VCaP (cell line): Measurements from ENCODE around the gene POMT2.

Source experiments
- H3K27ac ChIP-seq: fragments of 450-650 bp; 2 replicates; pipeline ENCODE4 v1.5.1; 2017
- CTCF ChIP-seq: fragments of 450-650 bp; conservative IDR thresholded peaks from 2 replicates; pipeline ENCODE4 v1.5.1; 2017; ENCODE audit warnings: mild to moderate bottlenecking, moderate library complexity

Gene POMT2

GRCh38 chr14:77238996-77239395 lies 81.7 kb downstream of the POMT2 start:
- no peak overlapping the region for H3K27ac ChIP-seq
- TF ChIP-seq CTCF = no peak

GRCh38 chr14:77238356-77238755 lies 82.3 kb downstream of the POMT2 start:
- TF ChIP-seq CTCF = no peak
- no peak overlapping the region for H3K27ac ChIP-seq

- no peak for TF ChIP-seq CTCF
- H3K27ac ChIP-seq = no peak overlapping the region
These were observed 83.9 kb downstream of the POMT2 start for GRCh38 chr14:77236814-77237213.

- H3K27ac ChIP-seq = no peak overlapping the region
- TF ChIP-seq CTCF = no peak
These were observed 89.0 kb downstream of the POMT2 start for GRCh38 chr14:77231721-77232120.

GRCh38 chr14:77230914-77231313 lies 89.8 kb downstream of the POMT2 start:
- TF ChIP-seq CTCF = no peak
- no peak overlapping the region for H3K27ac ChIP-seq

GRCh38 chr14:77228056-77228455 lies 92.6 kb downstream of the POMT2 start:
- H3K27ac ChIP-seq = no peak overlapping the region
- no peak for TF ChIP-seq CTCF

GRCh38 chr14:77225892-77226557 lies 94.7 kb downstream of the POMT2 start:
- no peak for TF ChIP-seq CTCF
- no peak overlapping the region for H3K27ac ChIP-seq

GRCh38 chr14:77225254-77225653 lies 95.4 kb downstream of the POMT2 start:
- TF ChIP-seq CTCF = no peak
- H3K27ac ChIP-seq = no peak overlapping the region
